GM19468 (cell line): ENCODE measurements around the gene VPS13C.
"Not testable (repeated sequence)": the region's sequence is repeated elsewhere in the genome, so short reads cannot be mapped to it uniquely, and the experiment has no call there.

Experiments
- ATAC-seq: cut with Tn5 transposase; IDR thresholded peaks from one replicate; pipeline ENCODE4 v1.9.1; 2021; ENCODE audit warnings: mild to moderate bottlenecking, moderate library complexity, moderate number of reproducible peaks; ENCODE audit not compliant: unreplicated experiment; ENCODE audit errors: extremely low read depth

The VPS13C gene

GRCh38 chr15:62071711-62072308 is 11.6 kb upstream of the VPS13C start:
- no peak for ATAC-seq

DNA sequence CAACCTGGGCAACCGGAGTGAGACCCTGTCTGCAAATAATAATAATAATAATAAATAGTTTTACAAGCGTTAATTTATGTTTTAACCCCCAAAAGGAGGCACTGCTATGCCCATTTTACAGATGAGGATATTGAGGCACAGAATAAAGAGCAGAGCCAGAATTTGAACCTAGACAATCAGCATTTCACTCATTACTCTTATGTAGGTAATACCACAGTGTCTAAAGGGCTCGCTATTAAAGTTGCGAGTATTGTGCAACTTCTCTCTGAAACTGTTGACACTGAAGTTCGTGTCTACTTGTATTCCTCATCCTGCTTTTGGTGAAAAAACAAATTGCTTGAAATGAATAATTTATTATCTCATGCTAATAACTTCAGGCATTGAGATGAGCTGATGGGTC is 9.3 kb upstream of the VPS13C start:
- no peak for ATAC-seq

- no peak for ATAC-seq
These were observed 8.5 kb upstream of the VPS13C start for GRCh38 chr15:62068810-62069167.

DNA sequence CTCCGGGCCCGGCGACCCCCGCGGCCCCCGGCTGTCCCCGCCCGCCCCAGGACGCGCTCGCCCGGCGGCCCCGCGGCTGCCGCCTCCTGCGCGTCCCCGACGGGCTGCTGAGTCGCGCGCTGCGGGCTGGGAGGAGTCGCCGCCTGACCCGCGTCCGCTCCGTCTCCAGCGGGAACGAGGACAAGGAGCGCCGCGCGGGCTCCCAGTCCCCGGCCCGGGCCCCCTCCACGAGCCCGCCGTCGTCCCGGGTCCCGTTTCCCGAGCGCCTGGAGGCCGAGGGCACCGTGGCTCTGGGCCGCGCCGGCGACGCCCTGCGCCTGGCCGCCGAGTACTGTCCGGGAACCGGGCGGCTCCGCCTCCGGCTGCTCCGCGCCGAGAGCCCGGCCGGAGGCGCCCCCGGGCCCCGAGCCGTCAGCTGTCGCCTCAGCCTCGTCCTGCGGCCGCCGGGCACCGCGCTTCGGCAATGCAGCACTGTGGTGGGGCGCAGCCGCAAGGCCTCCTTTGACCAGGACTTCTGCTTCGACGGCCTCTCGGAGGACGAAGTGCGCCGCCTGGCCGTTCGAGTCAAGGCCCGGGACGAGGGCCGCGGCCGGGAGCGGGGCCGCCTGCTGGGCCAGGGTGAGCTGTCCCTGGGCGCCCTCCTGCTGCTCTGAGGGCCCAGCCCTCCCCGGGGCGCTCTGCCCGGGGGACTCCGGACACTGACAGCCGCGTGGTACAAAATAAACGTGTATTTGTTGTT is 8.0 kb upstream of the VPS13C start:
- ATAC-seq = no peak

DNA sequence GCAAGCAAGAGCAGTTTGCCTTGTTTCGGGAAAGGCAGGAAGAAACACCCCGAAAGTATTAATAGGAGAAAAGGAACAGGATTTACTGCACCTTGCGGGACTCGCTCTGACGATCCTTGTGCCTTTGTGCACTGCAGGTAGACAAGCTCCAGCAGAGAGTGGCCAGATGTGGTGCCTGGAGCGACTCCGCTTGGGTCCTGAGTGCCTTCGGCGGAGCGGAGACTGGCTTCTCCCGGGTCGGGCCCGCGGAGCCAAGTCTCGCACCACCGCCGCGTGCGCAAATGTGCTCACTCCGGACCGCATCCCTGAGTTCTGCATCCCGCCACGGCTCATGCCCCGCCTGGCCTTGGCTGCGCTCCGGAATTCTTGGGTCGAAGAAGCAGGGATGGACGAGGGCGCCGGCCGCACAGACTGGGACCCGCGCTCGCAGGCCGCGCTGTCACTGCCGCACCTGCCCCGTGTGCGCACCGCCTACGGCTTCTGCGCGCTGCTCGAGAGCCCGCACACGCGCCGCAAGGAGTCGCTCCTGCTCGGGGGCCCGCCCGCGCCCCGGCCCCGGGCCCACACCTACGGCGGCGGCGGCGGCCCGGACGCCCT is 7.3 kb upstream of the VPS13C start:
- no peak for ATAC-seq

- ATAC-seq = no peak
These were observed 6.6 kb upstream of the VPS13C start, which contains the start of gene C2CD4A for GRCh38 chr15:62066663-62067447. Gene C2CD4A (plus strand): TSS chr15:62066977. CDS start chr15:62067614, 637 bp downstream.

DNA sequence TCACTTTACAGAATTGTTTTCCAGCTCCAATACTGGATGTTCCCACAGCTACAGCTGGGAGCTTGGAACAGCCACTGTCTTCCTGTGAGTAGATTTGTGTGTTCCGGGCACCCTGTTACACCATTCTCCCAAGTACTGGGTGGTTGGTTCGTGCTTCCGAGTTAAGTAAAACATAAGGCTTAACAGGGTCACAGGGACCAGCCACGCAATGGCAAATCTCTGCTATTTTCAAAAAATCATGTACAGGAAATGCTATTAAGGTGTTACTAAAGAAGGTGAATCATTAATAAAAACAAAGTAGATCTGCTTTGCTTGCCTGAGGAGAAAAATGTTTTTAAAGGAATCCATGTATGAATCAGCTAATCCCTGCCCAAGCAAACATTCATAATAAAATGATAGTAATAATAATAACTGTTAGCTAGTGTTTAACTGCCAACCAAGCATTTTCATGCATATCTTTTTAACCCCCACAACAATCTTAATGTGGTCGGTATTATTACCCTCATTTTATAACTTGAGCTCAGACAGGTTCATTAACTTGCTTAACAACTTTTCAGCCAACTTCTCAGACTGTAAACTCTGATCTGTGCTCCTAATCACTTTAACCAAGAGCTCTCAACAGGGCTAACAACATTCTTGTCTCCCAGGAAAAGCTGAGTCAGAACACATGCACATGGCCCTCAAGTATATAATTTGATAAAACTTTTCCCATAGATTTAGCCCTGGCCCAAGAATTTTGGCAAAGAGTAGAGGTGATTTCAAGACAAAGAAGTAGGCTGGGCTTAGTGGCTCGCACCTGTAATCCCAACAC is 3.8 kb upstream of the VPS13C start:
- no peak for ATAC-seq

GRCh38 chr15:62060896-62061280 is 641 bp upstream of the VPS13C start:
- ATAC-seq = no peak

GRCh38 chr15:62059816-62060112 is 483 bp downstream of the VPS13C start:
- ATAC-seq = peak; percentile 29

GRCh38 chr15:62059108-62059815 is 985 bp downstream of the VPS13C start:
- ATAC-seq = no peak

DNA sequence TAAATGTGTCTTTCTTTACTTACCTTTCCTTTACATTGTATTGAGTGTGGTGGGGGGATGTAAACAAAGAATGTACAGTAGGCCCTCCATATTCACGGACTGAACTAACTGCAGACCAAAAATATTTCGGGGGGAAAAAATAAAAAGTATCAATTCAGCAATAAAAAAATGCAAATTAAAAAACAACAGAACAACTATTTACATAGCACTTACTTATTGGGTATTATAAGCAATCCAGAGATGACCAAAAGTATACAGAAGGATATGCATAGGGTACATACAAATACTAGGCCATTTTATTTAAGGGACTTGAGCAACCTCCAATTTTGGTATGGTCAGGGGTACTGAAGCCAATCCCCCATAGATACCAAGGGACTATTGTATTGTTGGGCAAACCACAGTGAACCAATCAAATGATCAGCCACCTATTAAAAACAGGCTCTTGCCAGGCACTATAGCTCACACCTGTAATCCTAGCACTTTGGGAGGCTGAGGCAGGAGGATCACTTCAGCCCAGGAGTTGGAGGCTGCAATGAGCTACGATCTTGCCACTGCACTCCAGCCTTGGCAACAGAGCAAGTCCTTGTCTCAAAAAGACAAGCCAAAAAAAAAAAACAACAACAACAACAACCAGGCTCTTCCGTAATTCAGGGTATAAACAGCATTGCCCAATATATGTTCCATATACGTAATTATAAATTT is 1.8 kb downstream of the VPS13C start:
- ATAC-seq = no peak

- ATAC-seq = no peak
These were observed 2.8 kb downstream of the VPS13C start for GRCh38 chr15:62057341-62057980.

- ATAC-seq = no peak
These were observed 5.3 kb downstream of the VPS13C start for GRCh38 chr15:62054979-62055378.

GRCh38 chr15:62053439-62054085 is 6.7 kb downstream of the VPS13C start:
- no peak for ATAC-seq

DNA sequence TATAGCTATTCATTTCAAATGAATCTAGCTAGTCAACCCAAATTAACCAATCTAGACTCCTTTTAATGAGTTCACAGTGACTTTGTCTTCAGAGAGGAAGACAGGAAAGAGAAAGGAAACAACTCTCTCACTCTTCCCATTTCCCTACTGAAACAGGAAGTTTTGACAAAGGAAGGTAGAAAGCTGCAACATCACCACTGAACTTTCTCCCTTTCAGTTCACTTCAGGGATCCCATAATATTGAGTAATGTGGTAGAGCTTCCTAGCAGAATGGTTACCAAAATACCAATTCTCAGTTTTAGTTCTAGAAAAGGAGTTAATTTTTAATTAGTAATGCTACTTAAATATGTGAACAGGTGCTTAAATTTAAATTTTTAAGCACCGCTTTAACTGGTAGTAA is 7.5 kb downstream of the VPS13C start:
- no peak for ATAC-seq

DNA sequence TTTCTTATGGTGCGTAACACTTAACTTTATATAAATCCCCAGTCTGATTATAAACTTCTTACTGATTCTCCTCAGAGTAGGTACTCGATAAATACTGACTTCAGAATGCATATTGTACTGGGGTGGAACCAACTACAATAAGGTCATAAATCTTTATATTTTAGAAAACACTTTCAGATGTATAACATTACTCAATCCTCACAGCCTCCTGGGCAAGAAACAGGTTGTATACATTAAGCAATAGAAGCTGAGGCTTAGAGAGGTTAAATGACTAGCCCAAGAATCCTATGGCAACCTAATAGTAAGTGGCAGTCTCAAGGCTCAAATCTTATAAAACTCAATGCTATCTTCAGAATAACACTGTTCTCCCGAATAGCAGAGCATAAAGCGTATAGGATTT is 9.1 kb downstream of the VPS13C start:
- ATAC-seq = no peak

GRCh38 chr15:62050115-62050514 is 10.1 kb downstream of the VPS13C start:
- no peak for ATAC-seq

DNA sequence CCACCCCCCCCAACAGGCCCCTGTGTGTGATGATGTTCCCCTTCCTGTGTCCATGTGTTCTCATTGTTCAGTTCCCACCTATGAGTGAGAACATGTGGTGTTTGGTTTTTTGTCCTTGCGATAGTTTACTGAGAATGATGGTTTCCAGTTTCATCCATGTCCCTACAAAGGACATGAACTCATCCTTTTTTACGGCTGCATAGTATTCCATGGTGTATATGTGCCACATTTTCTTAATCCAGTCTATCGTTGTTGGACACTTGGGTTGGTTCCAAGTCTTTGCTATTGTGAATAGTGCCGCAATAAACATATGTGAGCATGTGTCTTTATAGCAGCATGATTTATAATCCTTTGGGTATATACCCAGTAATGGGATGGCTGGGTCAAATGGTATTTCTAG is 12.0 kb downstream of the VPS13C start:
- not testable (repeated sequence) for ATAC-seq
